Measurements from ENCODE around the gene RAD50.

- TF ChIP-seq CTCF (IDR thresholded peaks at IDR 0.05) (no peak), EP300 (IDR thresholded peaks at IDR 0.05) (no peak), POLR2AphosphoS5 (IDR thresholded peaks at IDR 0.05) (no peak), POLR2A (IDR thresholded peaks at IDR 0.05) (no peak)
These were observed 38.8 kb downstream of the RAD50 start for GRCh38 chr5:132595624-132596023.
